ENCODE data around the gene TMCO6. TPM values are rescaled to one million over a fixed set of nuclear protein-coding genes. Genes with fewer than 3 reads are reported as not detected.
"Not testable (repeated sequence)": the region's sequence is repeated elsewhere in the genome, so short reads cannot be mapped to it uniquely, and the experiment has no call there.

The TMCO6 gene
- total and polyA plus RNA-seq, 4 donors, result 12.6 to 55.9 (median 18.7) TPM

DNA sequence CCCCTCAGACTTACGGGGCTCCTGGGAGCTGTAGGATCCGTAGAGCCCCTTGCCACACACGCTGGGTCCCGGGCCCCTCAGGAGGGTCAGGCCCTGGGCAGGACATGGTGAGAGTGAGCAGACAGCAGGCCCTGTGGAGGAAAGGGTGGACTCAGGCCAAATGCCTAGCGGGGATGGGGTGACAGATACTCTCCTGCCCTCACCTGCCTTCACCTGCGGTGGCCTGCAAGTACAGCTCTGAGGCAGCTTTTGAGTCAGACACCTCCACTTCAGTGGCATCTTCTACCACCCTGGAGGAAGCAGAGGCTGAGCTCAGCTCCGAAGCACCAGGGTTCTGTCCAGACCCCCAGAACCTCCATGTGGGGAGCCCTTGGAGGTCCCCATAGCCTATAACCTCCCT lies 48.4 kb upstream of the TMCO6 start:
- Histone ChIP-seq H3K4me3 (ENCODE audit: low read depth in 1 of 3, low read length in 3 of 3) (no peak overlapping the region), H3K27ac (ENCODE audit: low read depth in 1 of 2, low read length in 2 of 2) (no peak overlapping the region), H3K27me3 (ENCODE audit: control insufficient read depth in 4 of 4, insufficient read depth in 4 of 4, low read length in 3 of 4) (no peaks in the 10 kb centered on the region), H3K36me3 (ENCODE audit: control insufficient read depth in 4 of 4, insufficient read depth in 3 of 4, low read depth in 1 of 4, low read length in 3 of 4) (no peaks in the 10 kb centered on the region), H3K9ac (ENCODE audit: low read depth in 1 of 2, low read length in 2 of 2) (no peak overlapping the region), H3K9me3 (ENCODE audit: control insufficient read depth in 4 of 4, low read length in 3 of 4) (no peaks in the 10 kb centered on the region), H3K4me1 (ENCODE audit: control insufficient read depth in 4 of 4, insufficient read depth in 4 of 4, low read length in 3 of 4) (peaks cover 6 to 15% (median 13%) of the 10 kb centered on the region in 4 donors)
- 95% methylated on average over 7 of the region's 7 CpGs for WGBS
- TF ChIP-seq GABPA (IDR thresholded peaks at IDR 0.05 in 1 of 2, conservative IDR thresholded peaks at IDR 0.05 in 1 of 2), result no peak
- TF ChIP-seq, protein P1, sequence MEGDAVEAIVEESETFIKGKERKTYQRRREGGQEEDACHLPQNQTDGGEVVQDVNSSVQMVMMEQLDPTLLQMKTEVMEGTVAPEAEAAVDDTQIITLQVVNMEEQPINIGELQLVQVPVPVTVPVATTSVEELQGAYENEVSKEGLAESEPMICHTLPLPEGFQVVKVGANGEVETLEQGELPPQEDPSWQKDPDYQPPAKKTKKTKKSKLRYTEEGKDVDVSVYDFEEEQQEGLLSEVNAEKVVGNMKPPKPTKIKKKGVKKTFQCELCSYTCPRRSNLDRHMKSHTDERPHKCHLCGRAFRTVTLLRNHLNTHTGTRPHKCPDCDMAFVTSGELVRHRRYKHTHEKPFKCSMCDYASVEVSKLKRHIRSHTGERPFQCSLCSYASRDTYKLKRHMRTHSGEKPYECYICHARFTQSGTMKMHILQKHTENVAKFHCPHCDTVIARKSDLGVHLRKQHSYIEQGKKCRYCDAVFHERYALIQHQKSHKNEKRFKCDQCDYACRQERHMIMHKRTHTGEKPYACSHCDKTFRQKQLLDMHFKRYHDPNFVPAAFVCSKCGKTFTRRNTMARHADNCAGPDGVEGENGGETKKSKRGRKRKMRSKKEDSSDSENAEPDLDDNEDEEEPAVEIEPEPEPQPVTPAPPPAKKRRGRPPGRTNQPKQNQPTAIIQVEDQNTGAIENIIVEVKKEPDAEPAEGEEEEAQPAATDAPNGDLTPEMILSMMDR (IDR thresholded peaks at IDR 0.05; ENCODE audit: low read depth, low read length, missing input control), result no peak
- TF ChIP-seq, protein P2, sequence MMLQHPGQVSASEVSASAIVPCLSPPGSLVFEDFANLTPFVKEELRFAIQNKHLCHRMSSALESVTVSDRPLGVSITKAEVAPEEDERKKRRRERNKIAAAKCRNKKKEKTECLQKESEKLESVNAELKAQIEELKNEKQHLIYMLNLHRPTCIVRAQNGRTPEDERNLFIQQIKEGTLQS (IDR thresholded peaks at IDR 0.05), result no peak
- TF ChIP-seq, protein P3, sequence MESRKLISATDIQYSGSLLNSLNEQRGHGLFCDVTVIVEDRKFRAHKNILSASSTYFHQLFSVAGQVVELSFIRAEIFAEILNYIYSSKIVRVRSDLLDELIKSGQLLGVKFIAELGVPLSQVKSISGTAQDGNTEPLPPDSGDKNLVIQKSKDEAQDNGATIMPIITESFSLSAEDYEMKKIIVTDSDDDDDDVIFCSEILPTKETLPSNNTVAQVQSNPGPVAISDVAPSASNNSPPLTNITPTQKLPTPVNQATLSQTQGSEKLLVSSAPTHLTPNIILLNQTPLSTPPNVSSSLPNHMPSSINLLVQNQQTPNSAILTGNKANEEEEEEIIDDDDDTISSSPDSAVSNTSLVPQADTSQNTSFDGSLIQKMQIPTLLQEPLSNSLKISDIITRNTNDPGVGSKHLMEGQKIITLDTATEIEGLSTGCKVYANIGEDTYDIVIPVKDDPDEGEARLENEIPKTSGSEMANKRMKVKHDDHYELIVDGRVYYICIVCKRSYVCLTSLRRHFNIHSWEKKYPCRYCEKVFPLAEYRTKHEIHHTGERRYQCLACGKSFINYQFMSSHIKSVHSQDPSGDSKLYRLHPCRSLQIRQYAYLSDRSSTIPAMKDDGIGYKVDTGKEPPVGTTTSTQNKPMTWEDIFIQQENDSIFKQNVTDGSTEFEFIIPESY (IDR thresholded peaks at IDR 0.05), result no peak
- DNase-seq (ENCODE audit: low spot score), result no peak

DNA sequence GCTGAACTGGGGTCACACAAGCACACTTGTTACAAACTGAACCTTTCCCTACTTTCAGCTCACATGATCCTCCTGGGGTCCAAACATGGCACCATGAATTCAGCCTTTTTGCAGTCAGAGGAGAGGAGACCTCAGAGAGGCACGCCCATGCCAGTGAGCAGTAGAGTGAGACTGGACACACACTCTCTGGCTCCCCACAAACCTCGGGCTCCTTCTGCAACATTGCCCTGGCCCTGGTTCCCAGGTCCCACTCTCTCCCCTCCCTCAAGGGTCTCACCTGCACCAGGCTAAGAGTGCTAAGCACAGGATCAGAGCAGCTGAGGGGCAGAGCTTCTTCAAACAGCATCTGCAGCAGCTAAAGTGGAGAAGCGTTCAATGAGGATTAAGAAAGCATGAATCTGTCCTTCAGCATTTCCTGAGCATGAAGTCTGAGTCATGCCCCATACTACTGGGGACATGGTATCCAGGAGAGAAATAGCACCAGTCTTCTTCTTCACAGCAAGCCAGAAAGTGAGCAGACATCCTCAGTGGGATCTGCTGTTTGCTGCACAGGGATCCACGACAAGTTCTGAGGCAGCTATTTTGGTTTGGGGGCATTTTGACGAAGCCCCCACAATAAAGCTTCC lies 47.4 kb upstream of the TMCO6 start:
- TF ChIP-seq RXRA (IDR thresholded peaks at IDR 0.05) (no peak), FOXA1 (IDR thresholded peaks at IDR 0.05) (no peak), FOXA2 (IDR thresholded peaks at IDR 0.05) (no peak), JUND (IDR thresholded peaks at IDR 0.05) (no peak)
- TF ChIP-seq, protein P4, sequence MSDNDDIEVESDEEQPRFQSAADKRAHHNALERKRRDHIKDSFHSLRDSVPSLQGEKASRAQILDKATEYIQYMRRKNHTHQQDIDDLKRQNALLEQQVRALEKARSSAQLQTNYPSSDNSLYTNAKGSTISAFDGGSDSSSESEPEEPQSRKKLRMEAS (IDR thresholded peaks at IDR 0.05), result no peak
- TF ChIP-seq, protein P1 (IDR thresholded peaks at IDR 0.05; ENCODE audit: low read depth, low read length, missing input control), result no peak
- no peaks in the 10 kb centered on the region for H3K27me3 ChIP-seq (ENCODE audit: control insufficient read depth in 4 of 4, insufficient read depth in 4 of 4, low read length in 3 of 4)
- H3K9me3 ChIP-seq (ENCODE audit: control insufficient read depth in 4 of 4, low read length in 3 of 4), result no peaks in the 10 kb centered on the region
- no peaks in the 10 kb centered on the region for H3K36me3 ChIP-seq (ENCODE audit: control insufficient read depth in 4 of 4, insufficient read depth in 3 of 4, low read depth in 1 of 4, low read length in 3 of 4)
- WGBS, result 87% methylated on average over 5 of the region's 5 CpGs
- peaks cover 13 to 25% (median 20%) of the 10 kb centered on the region in 4 donors for H3K4me1 ChIP-seq (ENCODE audit: control insufficient read depth in 4 of 4, insufficient read depth in 4 of 4, low read length in 3 of 4)
- no peak for DNase-seq (ENCODE audit: low spot score)
- H3K4me3 ChIP-seq (ENCODE audit: low read depth in 1 of 3, low read length in 3 of 3), result no peak overlapping the region
- no peak overlapping the region for H3K9ac ChIP-seq (ENCODE audit: low read depth in 1 of 2, low read length in 2 of 2)
- H3K27ac ChIP-seq (ENCODE audit: low read depth in 1 of 2, low read length in 2 of 2), result no peak overlapping the region

DNA sequence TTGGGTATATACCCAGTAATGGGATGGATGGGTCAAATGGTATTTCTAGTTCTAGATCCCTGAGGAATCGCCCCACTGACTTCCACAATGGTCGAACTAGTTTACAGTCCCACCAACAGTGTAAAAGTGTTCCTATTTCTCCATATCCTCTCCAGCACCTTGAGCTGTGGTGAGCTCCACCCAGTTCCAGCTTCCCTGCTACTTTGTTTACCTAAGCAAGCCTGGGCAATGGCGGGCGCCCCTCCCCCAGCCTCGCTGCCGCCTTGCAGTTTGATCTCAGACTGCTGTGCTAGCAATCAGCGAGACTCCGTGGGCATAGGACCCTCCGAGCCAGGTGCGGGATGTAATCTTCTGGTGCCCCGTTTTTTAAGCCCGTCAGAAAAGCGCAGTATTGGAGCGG lies 46.2 kb upstream of the TMCO6 start:
- DNase-seq (ENCODE audit: low spot score); H3K27ac ChIP-seq (ENCODE audit: low read depth in 1 of 2, low read length in 2 of 2); H3K9ac ChIP-seq (ENCODE audit: low read depth in 1 of 2, low read length in 2 of 2); H3K4me3 ChIP-seq (ENCODE audit: low read depth in 1 of 3, low read length in 3 of 3); H3K27me3 ChIP-seq (ENCODE audit: control insufficient read depth in 4 of 4, insufficient read depth in 4 of 4, low read length in 3 of 4); H3K9me3 ChIP-seq (ENCODE audit: control insufficient read depth in 4 of 4, low read length in 3 of 4); H3K36me3 ChIP-seq (ENCODE audit: control insufficient read depth in 4 of 4, insufficient read depth in 3 of 4, low read depth in 1 of 4, low read length in 3 of 4): not testable (repeated sequence)
- 60% methylated on average over 13 of the region's 14 CpGs for WGBS
- H3K4me1 ChIP-seq (ENCODE audit: control insufficient read depth in 4 of 4, insufficient read depth in 4 of 4, low read length in 3 of 4), result peaks cover 14 to 29% (median 25%) of the 10 kb centered on the region in 4 donors

Measured in liver (tissue), 9 donors.